Measurements from ENCODE around the gene SPINK8.

DNA sequence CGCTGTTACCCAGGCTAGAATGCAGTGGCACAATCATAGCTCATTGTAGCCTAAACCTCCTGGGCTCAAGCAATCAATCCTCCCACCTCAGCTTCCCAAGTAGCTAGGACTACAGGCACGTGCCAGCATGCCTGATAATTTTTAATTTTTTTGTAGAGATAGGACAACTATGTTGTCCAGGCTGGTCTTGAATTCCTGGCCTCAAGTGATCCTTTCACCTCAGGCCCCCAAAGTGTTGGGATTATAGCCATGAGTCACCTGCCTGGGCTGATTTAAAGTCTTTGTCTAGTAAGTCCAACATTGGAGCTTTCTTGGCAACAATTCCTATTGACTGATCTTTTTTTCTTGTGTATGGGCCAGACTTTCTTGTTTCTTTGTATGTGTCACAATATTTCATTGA, 28.1 kb downstream of the SPINK8 start:
- TF ChIP-seq, protein P1, sequence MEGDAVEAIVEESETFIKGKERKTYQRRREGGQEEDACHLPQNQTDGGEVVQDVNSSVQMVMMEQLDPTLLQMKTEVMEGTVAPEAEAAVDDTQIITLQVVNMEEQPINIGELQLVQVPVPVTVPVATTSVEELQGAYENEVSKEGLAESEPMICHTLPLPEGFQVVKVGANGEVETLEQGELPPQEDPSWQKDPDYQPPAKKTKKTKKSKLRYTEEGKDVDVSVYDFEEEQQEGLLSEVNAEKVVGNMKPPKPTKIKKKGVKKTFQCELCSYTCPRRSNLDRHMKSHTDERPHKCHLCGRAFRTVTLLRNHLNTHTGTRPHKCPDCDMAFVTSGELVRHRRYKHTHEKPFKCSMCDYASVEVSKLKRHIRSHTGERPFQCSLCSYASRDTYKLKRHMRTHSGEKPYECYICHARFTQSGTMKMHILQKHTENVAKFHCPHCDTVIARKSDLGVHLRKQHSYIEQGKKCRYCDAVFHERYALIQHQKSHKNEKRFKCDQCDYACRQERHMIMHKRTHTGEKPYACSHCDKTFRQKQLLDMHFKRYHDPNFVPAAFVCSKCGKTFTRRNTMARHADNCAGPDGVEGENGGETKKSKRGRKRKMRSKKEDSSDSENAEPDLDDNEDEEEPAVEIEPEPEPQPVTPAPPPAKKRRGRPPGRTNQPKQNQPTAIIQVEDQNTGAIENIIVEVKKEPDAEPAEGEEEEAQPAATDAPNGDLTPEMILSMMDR (conservative IDR thresholded peaks at IDR 0.05 in 1 of 2, IDR thresholded peaks at IDR 0.05 in 1 of 2; ENCODE audit: low read depth in 1 of 2, low read length in 2 of 2), result no peak
- no peak for TF ChIP-seq EZH2 (IDR thresholded peaks at IDR 0.05; ENCODE audit: low read length, missing control alignments)
